Endodermal cell (in vitro differentiated cells): Measurements from ENCODE around the gene PTPRN2. TPM values are rescaled to one million over a fixed set of nuclear protein-coding genes. Genes with fewer than 3 reads are reported as not detected.

ENCODE experiments used
- DNase-seq: peaks from one replicate; pipeline ENCODE4 v3.0.0-alpha.2; 2017
- H3K27ac ChIP-seq: 2 replicates; pipeline ENCODE4 v1.5.1; 2013; ENCODE audit warnings: mild to moderate bottlenecking, low read depth, low read length, moderate library complexity
- H3K27me3 ChIP-seq: 2 replicates; pipeline ENCODE4 v1.6.1; 2013; ENCODE audit warnings: mild to moderate bottlenecking, low read length, moderate library complexity; ENCODE audit not compliant: insufficient read depth, control insufficient read depth, poor library complexity, severe bottlenecking
- H3K36me3 ChIP-seq: 2 replicates; pipeline ENCODE4 v1.7.0; 2013; ENCODE audit warnings: mild to moderate bottlenecking, low read length, moderate library complexity; ENCODE audit not compliant: control insufficient read depth, insufficient read depth
- H3K4me1 ChIP-seq: one replicate; pipeline ENCODE4 v1.7.0; 2013; ENCODE audit warnings: low read length; ENCODE audit not compliant: control insufficient read depth, insufficient read depth
- H3K4me3 ChIP-seq: 2 replicates; pipeline ENCODE4 v1.5.1; 2013; ENCODE audit warnings: mild to moderate bottlenecking, low read length, moderate library complexity
- H3K9ac ChIP-seq: 2 replicates; pipeline ENCODE4 v1.6.1; 2013; ENCODE audit warnings: mild to moderate bottlenecking, low read length, moderate library complexity; ENCODE audit not compliant: poor library complexity, severe bottlenecking; ENCODE audit errors: extremely low read depth
- H3K9me3 ChIP-seq: 2 replicates; pipeline ENCODE4 v1.6.1; 2013; ENCODE audit warnings: mild to moderate bottlenecking, low read length, moderate library complexity; ENCODE audit not compliant: control insufficient read depth
- H3K27ac Mint-ChIP-seq: 2 replicates; pipeline ENCODE4 v1.8.0; 2020; ENCODE audit warnings: mixed read lengths
- H3K27me3 Mint-ChIP-seq: 2 replicates; pipeline ENCODE4 v1.8.0; 2021; ENCODE audit warnings: mild to moderate bottlenecking, mixed read lengths; ENCODE audit not compliant: insufficient read depth
- H3K36me3 Mint-ChIP-seq: 2 replicates; pipeline ENCODE4 v1.8.0; 2020; ENCODE audit warnings: low read depth, mixed read lengths
- H3K4me1 Mint-ChIP-seq: 2 replicates; pipeline ENCODE4 v1.8.0; 2020; ENCODE audit warnings: mixed read lengths
- H3K4me3 Mint-ChIP-seq: 2 replicates; pipeline ENCODE4 v1.8.0; 2020; ENCODE audit warnings: mild to moderate bottlenecking, moderate library complexity, mixed read lengths
- H3K9me3 Mint-ChIP-seq: 2 replicates; pipeline ENCODE4 v1.8.0; 2020; ENCODE audit warnings: mild to moderate bottlenecking, mixed read lengths
- CTCF ChIP-seq: fragments of 200-600 bp; sonication (generic); conservative IDR thresholded peaks from 2 replicates; pipeline ENCODE4 v1.5.0; 2021; ENCODE audit warnings: antibody characterized with exemption, mild to moderate bottlenecking
- WGBS, 2 experiments: methylation state at CpG; one replicate each; pipeline versions ENCODE4 v1.1.5 to v1.1.7; 2013; ENCODE audit warnings: missing lambda C conversion rate in 2 of 2, mixed read lengths in 1 of 2; ENCODE audit not compliant: insufficient coverage in 1 of 2, insufficient read length in 1 of 2; 5-methylcytosine and 5-hydroxymethylcytosine counted together
- total RNA-seq, 2 donors: library from RNA; stranded (reverse); fragmentation: NEBNext Ultra II Directional in 1 of 2; extraction: Animal tissue kit (Norgen Biotek cat#: 25700) in 1 of 2; gene quantifications; 2 replicates in 1 of 2; 3 replicates in 1 of 2; pipeline ENCODE4 v1.2.1, GENCODE V29; 2021

Gene PTPRN2
- total RNA-seq, 2 donors from 2014 or later, result 0.69 to 1.2 TPM

DNA sequence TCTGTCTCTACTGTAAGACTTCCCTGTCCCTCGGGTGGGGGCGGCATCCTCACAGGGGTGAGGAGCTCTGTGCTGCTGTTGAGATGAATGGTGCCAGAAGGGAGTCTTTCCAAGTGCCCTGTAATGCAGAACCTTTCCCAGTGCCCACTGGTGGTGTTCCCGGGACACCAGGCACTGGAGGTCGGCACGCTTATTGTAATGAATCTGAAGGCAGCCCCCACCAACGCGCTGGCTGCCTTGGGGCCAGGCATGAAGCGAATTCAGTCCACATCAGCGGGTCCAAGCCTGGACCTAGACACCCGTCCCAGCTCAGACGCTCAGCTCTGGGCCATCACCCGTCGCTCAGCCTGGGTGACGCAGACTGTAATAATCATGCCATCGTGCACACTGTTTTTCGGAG lies 658.0 kb downstream of the PTPRN2 start:
- H3K9ac ChIP-seq, result no peak overlapping the region
- WGBS, 2 experiments, result 77 to 80% methylated on average over 14 to 16 of the region's 16 CpGs
- H3K36me3 ChIP-seq, result no peaks in the 10 kb centered on the region
- no peak overlapping the region for H3K4me3 ChIP-seq
- H3K27ac ChIP-seq, result no peak overlapping the region
- H3K4me1 Mint-ChIP-seq, result peaks cover 5% of the 10 kb centered on the region
- peaks cover 67% of the 10 kb centered on the region for H3K9me3 ChIP-seq
- H3K9me3 Mint-ChIP-seq, result peaks cover 24% of the 10 kb centered on the region
- H3K4me3 Mint-ChIP-seq, result no peak overlapping the region
- H3K27me3 ChIP-seq, result no peaks in the 10 kb centered on the region
- H3K36me3 Mint-ChIP-seq, result peaks cover 6% of the 10 kb centered on the region
- H3K4me1 ChIP-seq, result no peaks in the 10 kb centered on the region
- no peak overlapping the region for H3K27ac Mint-ChIP-seq
- no peaks in the 10 kb centered on the region for H3K27me3 Mint-ChIP-seq
- no peak for TF ChIP-seq CTCF
- DNase-seq, result peak; percentile 18

- no peak overlapping the region for H3K9ac ChIP-seq
- TF ChIP-seq CTCF, result no peak
- H3K9me3 Mint-ChIP-seq, result peaks cover 16% of the 10 kb centered on the region
Measured at GRCh38 chr7:157928808-157929425, 658.7 kb downstream of the PTPRN2 start.

GRCh38 chr7:157928171-157928794 lies 659.3 kb downstream of the PTPRN2 start:
- peaks cover 12% of the 10 kb centered on the region for H3K9me3 Mint-ChIP-seq
- 79 to 82% methylated on average over 9 to 12 of the region's 12 CpGs for WGBS, 2 experiments
- Histone ChIP-seq H3K4me3 (no peak overlapping the region), H3K27ac (no peak overlapping the region), H3K36me3 (no peaks in the 10 kb centered on the region), H3K9me3 (peaks cover 63% of the 10 kb centered on the region), H3K4me1 (no peaks in the 10 kb centered on the region), H3K9ac (no peak overlapping the region), H3K27me3 (no peaks in the 10 kb centered on the region)
- peak; percentile 33 for DNase-seq
- H3K4me1 Mint-ChIP-seq, result peaks cover 5% of the 10 kb centered on the region
- H3K27me3 Mint-ChIP-seq, result no peaks in the 10 kb centered on the region
- no peak overlapping the region for H3K27ac Mint-ChIP-seq
- H3K36me3 Mint-ChIP-seq, result peaks cover 6% of the 10 kb centered on the region
- no peak overlapping the region for H3K4me3 Mint-ChIP-seq
- TF ChIP-seq CTCF, result no peak

More at GRCh38 chr7:157928808-157929425, 658.7 kb downstream of the PTPRN2 start:
- no peaks in the 10 kb centered on the region for H3K4me1 ChIP-seq
- Mint-ChIP-seq H3K27me3 (no peaks in the 10 kb centered on the region), H3K4me1 (peaks cover 5% of the 10 kb centered on the region), H3K4me3 (no peak overlapping the region), H3K36me3 (peaks cover 6% of the 10 kb centered on the region), H3K27ac (no peak overlapping the region)
- H3K4me3 ChIP-seq, result no peak overlapping the region
- peak; percentile 36 for DNase-seq
- H3K9me3 ChIP-seq, result peaks cover 63% of the 10 kb centered on the region
- 63 to 78% methylated on average over 7 to 14 of the region's 14 CpGs for WGBS, 2 experiments
- no peaks in the 10 kb centered on the region for H3K27me3 ChIP-seq
- no peaks in the 10 kb centered on the region for H3K36me3 ChIP-seq
- H3K27ac ChIP-seq, result no peak overlapping the region
